Measurements from ENCODE around the gene WRNIP1. TPM values are rescaled to one million over a fixed set of nuclear protein-coding genes. Genes with fewer than 3 reads are reported as not detected.
A peak's percentile ranks its signal among the peaks of the same experiment; 100 is the strongest.

Gene WRNIP1
- total and polyA plus RNA-seq, 9 of the 15 experiments (the other 6 are each of a cell fraction or from before 2014, with no cell fraction given) = 13.2 to 63.6 (median 48.6) TPM

GRCh38 chr6:2806644-2807043 is 41.5 kb downstream of the WRNIP1 start (continued):
- TF ChIP-seq REST (IDR thresholded peaks at IDR 0.05; ENCODE audit: borderline replicate concordance) (no peak), REST (CRISPR knock-in tag; IDR thresholded peaks at IDR 0.05; ENCODE audit: low read depth) (no peak), ZNF263 (CRISPR knock-in tag; IDR thresholded peaks at IDR 0.05; ENCODE audit: borderline replicate concordance) (no peak), NCOA2 (IDR thresholded peaks at IDR 0.05; ENCODE audit: partially characterized antibody in 2 of 2) (no peak), TOE1 (IDR thresholded peaks at IDR 0.05; ENCODE audit: borderline replicate concordance) (no peak), TOE1 (CRISPR knock-in tag; IDR thresholded peaks at IDR 0.05; ENCODE audit: borderline replicate concordance, low read depth) (no peak), MEIS2 (IDR thresholded peaks at IDR 0.05; ENCODE audit: partially characterized antibody) (peak; percentile 48), PKNOX1 (IDR thresholded peaks at IDR 0.05) (peak; percentile 28; the same call in 1 of the 2 replicates), NFE2 (IDR thresholded peaks at IDR 0.05; ENCODE audit: low read depth) (0 out of 2 replicates have a peak, but pooled peaks have one; percentile 33), ZC3H4 (CRISPR knock-in tag; IDR thresholded peaks at IDR 0.05; ENCODE audit: borderline replicate concordance) (no peak), ZNF764 (CRISPR knock-in tag; IDR thresholded peaks at IDR 0.05; ENCODE audit: low read depth) (no peak), SMARCE1 (IDR thresholded peaks at IDR 0.05) (no peak), MEF2D (tag; conservative IDR thresholded peaks at IDR 0.05; ENCODE audit: low read depth) (no peak), THRA (IDR thresholded peaks at IDR 0.05) (no peak), PBX2 (CRISPR knock-in tag; IDR thresholded peaks at IDR 0.05; ENCODE audit: low read depth) (no peak), PBX2 (tag; conservative IDR thresholded peaks at IDR 0.05; ENCODE audit: low read depth) (peak; percentile 51; the same call in 1 of the 2 replicates), BRD4 (IDR thresholded peaks at IDR 0.05) (no peak)
